ENCODE measurements around the gene AEBP2.
"Not testable (repeated sequence)": the region's sequence is repeated elsewhere in the genome, so short reads cannot be mapped to it uniquely, and the experiment has no call there.

AEBP2 gene

GRCh38 chr12:19454837-19455236 lies 15.5 kb downstream of the AEBP2 start:
- DNase-seq (ENCODE audit: low read depth in 2 of 2) = no peak

- no peak for DNase-seq (ENCODE audit: low read depth in 2 of 2)
These were observed 16.9 kb downstream of the AEBP2 start for GRCh38 chr12:19456176-19456575.

GRCh38 chr12:19457561-19457960 lies 18.3 kb downstream of the AEBP2 start:
- DNase-seq (ENCODE audit: low read depth in 2 of 2) = no peak

GRCh38 chr12:19458733-19459132 lies 19.4 kb downstream of the AEBP2 start:
- DNase-seq (ENCODE audit: low read depth in 2 of 2) = no peak

- no peak for DNase-seq (ENCODE audit: low read depth in 2 of 2)
These were observed 22.7 kb downstream of the AEBP2 start for GRCh38 chr12:19461999-19462398.

GRCh38 chr12:19462406-19462805 lies 23.1 kb downstream of the AEBP2 start:
- DNase-seq (ENCODE audit: low read depth in 2 of 2) = no peak

DNA sequence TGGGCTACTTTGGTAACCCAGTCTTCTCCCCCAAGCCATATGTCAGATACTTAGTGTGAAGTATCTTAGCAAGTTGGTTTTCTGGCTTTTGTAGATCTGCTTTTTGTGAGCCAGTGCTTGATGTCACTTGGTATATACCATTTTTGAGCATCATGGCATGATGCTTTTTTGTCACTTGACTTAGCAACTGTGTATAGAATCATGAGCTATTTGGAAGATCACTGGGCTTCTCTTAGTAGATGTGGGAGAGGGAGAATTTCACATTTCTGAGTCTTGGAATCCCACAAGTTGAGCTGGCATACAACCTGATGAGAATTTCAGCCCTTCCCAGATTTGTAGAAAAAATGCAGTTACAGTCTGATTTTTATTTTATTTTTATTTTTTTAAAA lies 24.9 kb downstream of the AEBP2 start:
- DNase-seq (ENCODE audit: low read depth in 2 of 2) = no peak

- no peak for DNase-seq (ENCODE audit: low read depth in 2 of 2)
These were observed 26.4 kb downstream of the AEBP2 start for GRCh38 chr12:19465711-19466110.

GRCh38 chr12:19474147-19474546 lies 34.9 kb downstream of the AEBP2 start:
- no peak for DNase-seq (ENCODE audit: low read depth in 2 of 2)

DNA sequence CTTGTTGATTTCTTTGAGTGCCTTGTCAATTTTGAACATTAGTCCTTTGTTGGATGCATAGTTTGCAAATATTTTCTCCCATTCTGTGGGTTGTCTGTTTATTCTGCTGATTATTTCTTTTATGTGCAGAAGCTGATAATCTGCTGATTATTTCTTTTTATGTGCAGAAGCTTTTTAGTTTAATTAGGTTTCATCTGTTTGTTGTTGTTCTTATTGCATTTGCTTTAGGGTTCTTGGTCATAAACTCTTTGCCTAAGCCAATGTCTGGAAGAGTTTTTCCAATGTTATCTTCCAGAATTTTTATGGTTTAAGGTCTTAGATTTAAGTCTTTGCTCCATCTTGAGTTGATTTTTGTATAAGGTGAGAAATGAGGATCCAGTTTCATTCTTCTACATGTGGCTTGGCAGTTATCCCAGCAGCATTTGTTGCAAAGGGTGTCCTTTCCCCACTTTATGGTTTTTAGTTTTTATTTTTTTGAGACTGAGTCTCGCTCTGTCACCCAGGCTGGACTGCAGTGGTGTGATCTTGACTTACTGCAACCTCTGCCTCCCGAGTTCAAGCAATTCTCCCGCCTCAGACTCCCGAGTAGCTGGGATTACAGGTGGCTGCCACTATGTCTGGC lies 36.7 kb downstream of the AEBP2 start:
- not testable (repeated sequence) for DNase-seq (ENCODE audit: low read depth in 2 of 2)

- no peak for DNase-seq (ENCODE audit: low read depth in 2 of 2)
These were observed 37.8 kb downstream of the AEBP2 start for GRCh38 chr12:19477071-19477470.

GRCh38 chr12:19480459-19480858 lies 41.2 kb downstream of the AEBP2 start:
- no peak for DNase-seq (ENCODE audit: low read depth in 2 of 2)

- DNase-seq (ENCODE audit: low read depth in 2 of 2) = no peak
These were observed 42.7 kb downstream of the AEBP2 start for GRCh38 chr12:19482036-19482435.

- peak; percentile 35 to 40 for DNase-seq (ENCODE audit: low read depth in 2 of 2)
These were observed 43.3 kb downstream of the AEBP2 start for GRCh38 chr12:19482551-19483109.

- DNase-seq (ENCODE audit: low read depth in 2 of 2) = no peak
These were observed 44.4 kb downstream of the AEBP2 start for GRCh38 chr12:19483727-19484126.

GRCh38 chr12:19484738-19485137 lies 45.4 kb downstream of the AEBP2 start:
- no peak for DNase-seq (ENCODE audit: low read depth in 2 of 2)

- no peak for DNase-seq (ENCODE audit: low read depth in 2 of 2)
These were observed 45.9 kb downstream of the AEBP2 start for GRCh38 chr12:19485240-19485639.

- peak in 1 of 2 donors; percentile 6 for DNase-seq (ENCODE audit: low read depth in 2 of 2)
These were observed 49.9 kb downstream of the AEBP2 start for GRCh38 chr12:19489168-19489567.

DNA sequence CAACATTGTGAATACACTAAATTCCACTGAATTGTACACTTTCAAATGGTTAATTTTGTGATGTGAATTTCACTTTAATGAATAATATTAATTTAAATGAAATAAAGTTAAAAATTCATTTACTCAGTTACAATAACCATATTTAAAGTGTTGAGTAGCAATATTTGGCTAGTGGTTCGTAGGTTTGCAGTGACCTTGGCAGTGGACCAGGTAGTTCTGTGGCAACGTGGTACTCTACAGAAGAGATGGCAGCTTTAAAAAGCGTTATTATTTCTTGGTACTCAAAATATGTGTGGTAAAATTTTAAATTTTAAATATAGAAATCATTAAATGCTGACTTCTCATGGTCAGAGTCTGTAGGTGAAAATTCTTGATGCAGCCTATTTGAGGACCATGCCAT lies 51.6 kb downstream of the AEBP2 start:
- no peak for DNase-seq (ENCODE audit: low read depth in 2 of 2)

DNA sequence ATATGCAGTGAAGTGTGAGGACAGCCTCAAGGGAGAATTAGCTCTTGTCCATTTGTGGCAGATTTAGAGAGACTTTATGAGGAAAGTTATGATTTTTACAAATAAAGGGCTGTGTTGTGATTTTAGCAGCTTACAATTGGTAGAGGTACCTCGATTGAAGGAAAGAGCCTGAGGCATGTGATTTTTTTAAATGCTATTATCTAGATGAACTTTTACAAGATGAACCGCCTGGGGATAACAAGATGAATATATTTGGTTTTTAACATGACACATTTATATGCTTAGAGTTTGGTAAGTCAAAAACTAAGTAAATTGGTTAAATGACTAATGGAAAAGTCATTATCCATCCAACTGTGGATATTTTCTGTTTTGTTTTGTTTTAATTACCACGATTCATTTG lies 52.6 kb downstream of the AEBP2 start:
- no peak for DNase-seq (ENCODE audit: low read depth in 2 of 2)

DNA sequence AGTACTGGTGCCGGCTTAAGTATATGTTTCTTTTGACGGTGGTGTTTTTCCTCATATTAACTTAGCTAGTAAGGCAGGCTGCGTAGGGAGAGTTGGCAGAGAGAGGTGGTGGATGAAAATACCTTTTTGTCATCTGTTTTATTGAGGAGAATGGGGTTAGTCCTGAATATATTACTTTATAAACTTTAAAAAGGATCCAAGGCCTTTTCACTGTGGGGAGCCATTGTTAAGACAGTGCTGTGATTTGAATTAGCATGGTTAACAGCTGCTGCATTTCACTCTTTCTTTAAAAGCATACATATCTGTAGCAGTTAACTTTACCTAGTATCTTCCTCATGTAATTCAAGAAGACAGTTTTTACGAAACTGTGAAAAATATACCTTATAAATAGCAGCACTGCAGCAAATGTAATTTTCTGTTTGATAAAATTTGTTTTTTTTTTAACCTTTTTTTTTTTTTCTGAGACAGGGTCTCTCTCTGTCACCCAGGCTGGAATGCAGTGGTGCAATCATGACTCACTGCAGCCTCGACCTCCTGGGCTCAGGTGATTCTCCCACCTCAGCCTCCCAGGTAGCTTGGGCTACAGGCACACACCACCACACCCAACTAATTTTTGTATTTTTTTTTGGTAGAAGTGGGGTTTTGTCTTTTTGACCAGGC lies 57.1 kb downstream of the AEBP2 start:
- no peak for DNase-seq (ENCODE audit: low read depth in 2 of 2)

DNA sequence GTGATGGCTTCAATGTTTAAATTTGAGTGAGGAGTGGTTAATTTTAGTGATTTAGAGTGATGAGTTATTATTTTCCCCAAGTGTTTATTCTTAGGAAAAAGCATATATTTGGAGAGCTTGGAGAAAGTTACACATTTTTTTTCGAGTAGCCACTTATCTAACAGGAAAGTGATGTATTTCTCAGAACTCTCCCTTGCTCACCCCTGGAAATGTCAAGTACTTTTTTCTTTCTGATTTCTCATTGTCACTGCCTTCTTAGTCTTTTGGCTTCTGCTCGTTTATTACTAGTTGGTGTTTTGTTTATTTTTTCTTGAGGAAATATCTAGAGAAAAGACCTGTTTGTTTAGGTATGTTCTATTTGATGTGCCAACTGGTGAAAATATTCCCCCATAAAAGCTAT lies 58.8 kb downstream of the AEBP2 start:
- no peak for DNase-seq (ENCODE audit: low read depth in 2 of 2)

DNA sequence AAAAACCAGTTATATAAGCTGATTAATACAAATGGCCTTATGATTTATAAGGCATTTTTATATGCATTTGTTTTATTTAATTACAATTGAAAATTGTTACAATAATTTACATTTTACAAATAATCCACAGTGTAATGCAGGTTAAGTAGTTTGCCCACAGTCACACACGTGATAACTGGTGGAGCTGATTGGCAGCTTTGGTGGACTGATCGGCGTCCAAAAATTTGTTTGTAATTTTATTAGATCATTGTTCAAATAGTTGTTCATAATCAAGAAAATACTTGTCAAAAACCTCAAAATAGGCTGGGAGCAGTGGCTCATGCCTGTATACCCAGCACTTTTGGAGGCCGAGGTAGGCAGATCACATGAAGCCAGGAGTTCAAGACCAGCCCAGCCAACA lies 59.7 kb downstream of the AEBP2 start:
- no peak for DNase-seq (ENCODE audit: low read depth in 2 of 2)

- no peak for DNase-seq (ENCODE audit: low read depth in 2 of 2)
These were observed 67.2 kb downstream of the AEBP2 start for GRCh38 chr12:19506497-19506896.
